Natural killer cell (primary cell): ENCODE results near the gene FDXR. TPM values are rescaled to one million over a fixed set of nuclear protein-coding genes. Genes with fewer than 3 reads are reported as not detected.

Source experiments
- ATAC-seq, 3 donors: fragments of 150-1000 bp in 2 of 3; fragments of 200-7000 bp in 1 of 3; cut with Tn5 transposase; 1 replicate in 1 of 3; 2 replicates in 2 of 3; pipeline ENCODE4 v1.10.0; 2021; ENCODE audit warnings: mild to moderate bottlenecking in 2 of 3, moderate library complexity in 2 of 3
- DNase-seq, 2 donors: peaks; one replicate each; pipeline versions ENCODE4 v3.0.0 to v3.0.0-alpha.2; 2013 to 2021; ENCODE audit warnings: mixed read lengths in 1 of 2
- H3K27ac ChIP-seq: one replicate; pipeline ENCODE4 v1.5.1; 2013; ENCODE audit warnings: mild to moderate bottlenecking, low read length
- H3K27me3 ChIP-seq: one replicate; pipeline ENCODE4 v1.6.1; 2013; ENCODE audit warnings: low read length; ENCODE audit not compliant: control insufficient read depth, insufficient read depth
- H3K36me3 ChIP-seq: one replicate; pipeline ENCODE4 v1.6.1; 2013; ENCODE audit warnings: low read length; ENCODE audit not compliant: control insufficient read depth, insufficient read depth
- H3K4me1 ChIP-seq: one replicate; pipeline ENCODE4 v1.6.1; 2013; ENCODE audit warnings: low read length; ENCODE audit not compliant: control insufficient read depth, insufficient read depth
- H3K4me3 ChIP-seq: one replicate; pipeline ENCODE4 v1.5.1; 2013; ENCODE audit warnings: low read length
- H3K9me3 ChIP-seq: one replicate; pipeline ENCODE4 v1.6.1; 2013; ENCODE audit warnings: low read length; ENCODE audit not compliant: control insufficient read depth, insufficient read depth
- H3K27ac Mint-ChIP-seq, 2 donors: one replicate each; pipeline ENCODE4 v1.8.0; 2022; ENCODE audit warnings: mild to moderate bottlenecking in 2 of 2, mixed read lengths in 2 of 2, moderate library complexity in 1 of 2
- H3K27me3 Mint-ChIP-seq, 2 donors: one replicate each; pipeline ENCODE4 v1.8.0; 2022; ENCODE audit warnings: low read depth in 2 of 2, mixed read lengths in 2 of 2
- H3K36me3 Mint-ChIP-seq: one replicate; pipeline ENCODE4 v1.8.0; 2022; ENCODE audit warnings: mixed read lengths
- H3K4me1 Mint-ChIP-seq, 2 donors: one replicate each; pipeline ENCODE4 v1.8.0; 2022; ENCODE audit warnings: mixed read lengths in 2 of 2
- H3K4me3 Mint-ChIP-seq: one replicate; pipeline ENCODE4 v1.8.0; 2022; ENCODE audit warnings: mild to moderate bottlenecking, moderate library complexity, mixed read lengths
- H3K9me3 Mint-ChIP-seq, 2 donors: one replicate each; pipeline ENCODE4 v1.8.0; 2022; ENCODE audit warnings: mixed read lengths in 2 of 2
- CTCF ChIP-seq: fragments of 200-600 bp; IDR thresholded peaks from one replicate; pipeline ENCODE4 v1.8.0; 2022; ENCODE audit warnings: antibody characterized with exemption
- WGBS: methylation state at CpG from one replicate; pipeline ENCODE4 v1.1.7; 2013; ENCODE audit warnings: missing lambda C conversion rate; ENCODE audit not compliant: insufficient coverage; 5-methylcytosine and 5-hydroxymethylcytosine counted together
- intact Hi-C: fragments of 100-400 bp; cut with micrococcal nuclease; formaldehyde crosslinking; loops from one replicate; pipeline ENCODE4 v1.14.2; 2022
- total RNA-seq, 4 donors: library from RNA; stranded (reverse); fragments of 120-200 nt in 1 of 4; gene quantifications; one replicate each; pipeline versions ENCODE4 v1.2.3 to v1.2.4, GENCODE V29; 2013 to 2022

Gene FDXR
- total RNA-seq, 3 donors from 2014 or later (not counting 1 experiment from before 2014, with no cell fraction given) = 4.5 to 9.1 (median 7.8) TPM

- Mint-ChIP-seq H3K4me1 (peaks cover 8 to 26% of the 10 kb centered on the region in 2 donors), H3K27ac (no peak overlapping the region), H3K4me3 (no peak overlapping the region), H3K36me3 (no peaks in the 10 kb centered on the region), H3K9me3 (no peaks in the 10 kb centered on the region), H3K27me3 (no peaks in the 10 kb centered on the region)
- Histone ChIP-seq H3K9me3 (no peaks in the 10 kb centered on the region), H3K36me3 (peaks cover 4% of the 10 kb centered on the region), H3K4me1 (peaks cover 36% of the 10 kb centered on the region), H3K27ac (no peak overlapping the region), H3K4me3 (no peak overlapping the region), H3K27me3 (no peaks in the 10 kb centered on the region)
- intact Hi-C loops = no loop called here
- WGBS = 97% methylated on average over 19 of the region's 19 CpGs
- DNase-seq (no peak), ATAC-seq (no peak)
- no peak for TF ChIP-seq CTCF
Measured at GRCh38 chr17:74836691-74837467, 35.9 kb downstream of the FDXR start.

GRCh38 chr17:74836191-74836590 is 36.6 kb downstream of the FDXR start:
- intact Hi-C loops = no loop called here
- H3K4me3 Mint-ChIP-seq = no peak overlapping the region
- H3K4me1 ChIP-seq = peaks cover 29% of the 10 kb centered on the region
- H3K36me3 Mint-ChIP-seq = no peaks in the 10 kb centered on the region
- no peaks in the 10 kb centered on the region for H3K9me3 Mint-ChIP-seq
- H3K27ac ChIP-seq = no peak overlapping the region
- H3K4me3 ChIP-seq = no peak overlapping the region
- no peaks in the 10 kb centered on the region for H3K27me3 Mint-ChIP-seq
- no peak for TF ChIP-seq CTCF
- WGBS = 96% methylated on average over 26 of the region's 26 CpGs
- H3K27ac Mint-ChIP-seq = no peak overlapping the region
- H3K36me3 ChIP-seq = peaks cover 5% of the 10 kb centered on the region
- DNase-seq (no peak), ATAC-seq (no peak)
- peaks cover 7 to 20% of the 10 kb centered on the region in 2 donors for H3K4me1 Mint-ChIP-seq
- no peaks in the 10 kb centered on the region for H3K9me3 ChIP-seq
- no peaks in the 10 kb centered on the region for H3K27me3 ChIP-seq

GRCh38 chr17:74833501-74834377 is 39.1 kb downstream of the FDXR start:
- intact Hi-C loops = no loop called here
- Mint-ChIP-seq H3K27ac (no peak overlapping the region), H3K9me3 (no peaks in the 10 kb centered on the region), H3K4me3 (no peak overlapping the region), H3K4me1 (peaks cover 0 to 10% of the 10 kb centered on the region in 2 donors), H3K27me3 (no peaks in the 10 kb centered on the region), H3K36me3 (no peaks in the 10 kb centered on the region)
- WGBS = 53% methylated on average over 16 of the region's 16 CpGs
- Histone ChIP-seq H3K27ac (no peak overlapping the region), H3K4me3 (no peak overlapping the region), H3K9me3 (no peaks in the 10 kb centered on the region), H3K4me1 (peaks cover 19% of the 10 kb centered on the region), H3K27me3 (no peaks in the 10 kb centered on the region), H3K36me3 (peaks cover 13% of the 10 kb centered on the region)
- no peak for TF ChIP-seq CTCF
- DNase-seq (no peak), ATAC-seq (peak in 1 of 3 donors; percentile 17)
